IMR-90 (cell line): Measurements from ENCODE around the gene CORO7. TPM values are rescaled to one million over a fixed set of nuclear protein-coding genes. Genes with fewer than 3 reads are reported as not detected.

ENCODE experiments used
- CTCF ChIP-seq: conservative IDR thresholded peaks from 2 replicates; pipeline ENCODE4 v1.5.1; 2012; ENCODE audit warnings: mild to moderate bottlenecking, low read depth, low read length, improper control_type of control experiment
- RCOR1 ChIP-seq: IDR thresholded peaks from 2 replicates; pipeline ENCODE4 v1.6.1; 2012; ENCODE audit warnings: mild to moderate bottlenecking, low read length, improper control_type of control experiment; ENCODE audit not compliant: insufficient replicate concordance
- polyA plus RNA-seq, 3 experiments: library from polyadenylated mRNA; depleted of rRNA; stranded (reverse); fragments of >200 nt; gene quantifications; 2 replicates each; pipeline ENCODE4 v1.2.3, GENCODE V29; 2012; ENCODE audit warnings: low replicate concordance in 1 of 3
- total RNA-seq: library from RNA; depleted of rRNA; stranded (reverse); fragments of >200 nt; gene quantifications from 2 replicates; pipeline ENCODE4 v1.2.3, GENCODE V29; 2012

CORO7 gene
- total and polyA plus RNA-seq, 2 of the 4 experiments (the other 2 are of a cell fraction) = 6.3 to 26.7 TPM

DNA sequence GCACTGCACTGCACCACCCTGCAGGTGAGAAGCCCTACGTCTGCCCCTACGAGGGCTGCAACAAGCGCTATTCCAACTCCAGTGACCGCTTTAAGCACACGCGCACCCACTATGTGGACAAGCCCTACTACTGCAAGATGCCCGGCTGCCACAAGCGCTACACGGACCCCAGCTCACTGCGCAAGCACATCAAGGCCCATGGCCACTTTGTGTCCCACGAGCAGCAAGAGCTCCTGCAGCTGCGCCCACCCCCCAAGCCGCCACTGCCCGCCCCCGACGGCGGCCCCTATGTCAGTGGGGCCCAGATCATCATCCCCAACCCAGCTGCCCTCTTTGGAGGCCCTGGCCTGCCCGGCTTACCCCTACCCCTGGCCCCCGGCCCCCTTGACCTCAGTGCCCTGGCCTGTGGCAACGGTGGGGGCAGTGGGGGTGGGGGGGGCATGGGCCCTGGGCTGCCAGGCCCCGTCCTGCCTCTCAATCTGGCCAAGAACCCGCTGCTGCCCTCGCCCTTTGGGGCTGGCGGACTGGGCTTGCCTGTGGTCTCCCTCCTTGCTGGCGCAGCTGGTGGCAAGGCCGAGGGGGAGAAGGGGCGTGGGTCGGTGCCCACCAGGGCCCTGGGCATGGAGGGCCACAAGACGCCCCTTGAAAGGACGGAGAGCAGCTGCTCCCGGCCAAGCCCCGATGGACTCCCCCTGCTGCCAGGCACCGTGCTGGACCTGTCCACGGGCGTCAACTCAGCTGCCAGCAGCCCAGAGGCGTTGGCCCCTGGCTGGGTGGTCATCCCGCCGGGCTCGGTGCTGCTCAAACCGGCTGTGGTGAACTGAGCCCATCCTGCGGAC is 79.5 kb downstream of the CORO7 start (continued):
- TF ChIP-seq CTCF (no peak), RCOR1 (no peak)
